ENCODE results near the gene RBM33.

RBM33 gene

DNA sequence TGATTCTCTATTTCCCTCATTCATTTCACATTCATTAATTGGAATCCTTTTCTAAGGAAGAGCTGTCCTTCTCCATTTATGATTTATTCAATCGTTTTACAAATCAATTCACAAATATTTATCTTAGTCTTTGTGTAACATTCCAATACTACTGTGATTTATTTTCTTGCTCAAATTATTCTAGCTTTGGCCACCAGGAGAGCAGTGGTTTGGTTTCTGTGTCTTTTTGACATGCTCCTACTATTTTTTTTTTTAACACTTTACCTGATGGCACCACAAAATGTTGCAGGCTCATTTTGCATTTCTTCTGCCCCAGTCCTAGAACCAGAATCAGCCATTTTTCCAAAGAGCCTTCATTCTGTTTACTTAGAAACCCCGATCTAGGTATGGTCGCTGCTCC, 13.3 kb upstream of the RBM33 start:
- no peak for DNase-seq

DNA sequence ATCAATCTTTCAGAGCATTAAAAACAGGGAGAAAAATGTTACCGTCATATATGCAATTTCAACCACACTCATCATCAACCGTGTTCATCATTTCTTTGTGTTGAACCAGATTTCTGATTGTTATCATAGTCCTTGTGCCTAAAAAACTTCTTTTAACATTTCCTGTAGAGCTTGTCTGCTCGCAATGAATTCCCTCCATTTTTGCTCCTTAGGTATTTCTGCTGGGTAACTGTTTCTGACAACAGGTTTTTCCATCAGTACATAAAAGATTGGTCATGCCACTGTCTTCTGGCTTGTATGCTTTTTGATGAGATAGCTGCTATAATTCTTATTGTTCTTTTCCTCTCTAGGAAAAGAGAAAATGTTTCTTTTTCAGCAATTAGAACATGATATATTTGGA, 8.6 kb upstream of the RBM33 start:
- DNase-seq = no peak

DNA sequence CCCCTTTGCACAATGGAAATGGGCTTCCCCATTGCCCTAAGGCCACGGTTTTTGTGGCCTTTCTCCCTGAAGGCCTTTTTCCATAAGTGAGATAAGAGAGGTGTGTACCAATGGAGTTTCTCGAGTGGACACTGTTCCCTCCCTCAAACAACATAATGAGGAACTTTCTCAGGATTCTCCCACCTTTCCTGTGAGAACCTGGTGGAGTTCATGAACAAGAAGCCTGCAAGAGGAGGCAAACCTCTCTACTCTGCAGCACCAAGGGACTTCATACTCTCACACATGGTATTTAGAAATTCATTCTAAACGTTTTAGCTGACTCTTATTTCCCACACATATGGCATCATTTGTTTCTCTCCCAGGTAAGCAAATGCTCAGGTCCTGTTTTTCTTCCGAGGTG, 7.3 kb upstream of the RBM33 start:
- DNase-seq = no peak

DNA sequence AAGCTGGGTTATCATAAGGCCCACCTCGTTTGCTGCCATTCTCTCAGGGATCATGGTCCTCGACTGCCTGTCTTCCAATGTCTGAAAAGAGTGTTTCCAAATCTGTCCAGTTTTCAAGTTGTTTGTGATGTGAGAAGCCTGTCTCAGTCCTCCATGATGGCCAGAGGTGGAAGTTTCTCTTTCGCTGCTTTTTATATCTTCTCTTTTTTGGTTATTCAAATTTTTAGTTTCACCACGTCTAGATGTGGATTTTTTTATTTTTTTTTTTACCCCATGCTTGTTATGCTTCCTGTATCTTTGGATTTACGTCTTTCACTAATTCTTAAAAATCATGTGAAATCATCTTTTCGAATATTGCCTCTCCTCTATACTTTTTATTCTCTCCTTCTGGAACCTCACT, 6.1 kb upstream of the RBM33 start:
- no peak for DNase-seq

DNA sequence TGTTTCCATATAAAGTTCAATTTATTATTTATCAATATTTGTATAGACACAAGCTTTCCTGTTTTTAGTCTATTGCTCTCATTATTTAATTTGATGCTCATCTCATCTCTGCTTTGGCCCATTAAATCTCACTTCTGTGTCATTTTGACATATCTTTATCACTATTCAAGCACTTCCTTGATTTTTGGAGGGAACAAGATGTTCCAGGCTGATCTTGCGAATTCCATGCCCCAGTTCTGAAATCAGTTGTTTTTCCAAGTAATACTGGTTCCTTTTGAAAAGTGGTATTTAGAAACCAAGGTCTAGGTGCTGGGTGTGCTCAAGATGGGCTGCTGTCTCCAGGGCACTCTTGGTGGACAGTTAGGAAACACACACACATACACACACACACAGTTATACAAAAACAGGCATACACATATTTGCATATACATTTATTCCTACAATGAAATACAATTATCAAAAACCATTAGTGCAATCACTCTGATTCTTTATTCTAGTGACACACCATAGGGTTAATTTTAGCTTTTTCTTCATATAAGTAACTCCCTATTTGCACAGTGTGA, 4.4 kb upstream of the RBM33 start:
- DNase-seq = no peak

DNA sequence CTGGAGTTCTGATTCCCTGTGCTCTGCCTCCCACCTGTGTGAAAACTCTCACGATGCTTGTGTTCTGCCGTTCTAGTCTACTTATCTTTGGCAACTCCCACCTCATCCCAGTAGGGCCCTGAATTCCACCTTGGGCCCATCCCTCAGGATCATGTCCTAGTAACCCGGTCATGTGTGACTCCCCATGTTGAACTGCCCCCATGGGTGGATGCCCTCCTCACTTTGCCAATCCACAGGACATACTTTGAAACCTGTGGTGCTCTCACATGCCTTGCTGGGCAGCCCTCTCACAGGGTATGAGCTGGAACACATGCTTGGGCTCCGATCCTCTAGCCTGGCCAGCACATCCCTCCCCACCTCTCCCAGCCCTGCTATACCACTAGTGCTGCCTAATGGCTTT, 3.8 kb upstream of the RBM33 start:
- no peak for DNase-seq

DNA sequence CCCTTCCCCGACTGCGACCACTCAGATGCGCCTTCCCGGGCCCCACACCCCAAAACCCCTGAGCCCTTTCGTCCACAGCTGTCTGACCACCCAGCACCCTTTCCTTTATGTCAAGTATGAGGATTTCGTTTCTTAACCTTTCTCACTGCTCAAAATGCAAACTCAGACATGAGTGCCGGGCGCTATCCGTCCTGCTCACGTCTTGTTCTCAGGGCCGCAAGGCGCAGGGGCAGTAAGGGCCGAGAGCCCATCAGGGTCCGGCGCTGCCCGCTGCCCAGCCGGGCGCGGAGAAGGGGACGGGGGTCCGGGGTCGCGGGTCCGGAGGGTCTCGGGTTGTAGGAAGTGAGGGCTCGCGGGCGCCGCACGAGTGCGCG, 670 bp upstream of the RBM33 start:
- DNase-seq = no peak

DNA sequence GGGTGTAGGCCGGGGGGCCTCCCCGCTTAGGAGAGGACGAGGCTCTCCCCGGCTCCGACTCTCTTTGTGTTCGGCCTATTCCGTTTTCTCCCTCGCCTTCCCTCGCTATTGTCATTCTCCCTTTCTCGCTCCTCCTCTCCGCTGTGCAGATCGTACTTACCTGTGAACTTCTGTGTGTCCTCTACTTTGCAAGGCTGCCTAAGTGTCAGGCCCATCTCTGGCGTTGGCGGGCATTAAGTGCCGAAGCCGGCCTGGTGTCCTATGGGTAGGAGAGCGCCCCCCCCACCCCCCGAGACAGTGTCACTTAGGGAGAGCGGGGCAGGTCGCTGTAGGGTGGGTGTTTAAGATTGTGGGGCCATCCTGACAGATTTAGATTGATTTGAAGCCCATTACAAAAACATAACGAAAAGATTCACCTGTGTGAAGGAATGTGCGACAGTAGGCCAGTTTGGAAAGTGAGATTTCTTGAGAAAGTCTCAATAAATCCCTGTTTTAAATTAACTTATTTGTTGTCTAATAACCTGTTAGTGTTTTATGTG, 579 bp downstream of the RBM33 start:
- peak; percentile 12 to 28 for DNase-seq

DNA sequence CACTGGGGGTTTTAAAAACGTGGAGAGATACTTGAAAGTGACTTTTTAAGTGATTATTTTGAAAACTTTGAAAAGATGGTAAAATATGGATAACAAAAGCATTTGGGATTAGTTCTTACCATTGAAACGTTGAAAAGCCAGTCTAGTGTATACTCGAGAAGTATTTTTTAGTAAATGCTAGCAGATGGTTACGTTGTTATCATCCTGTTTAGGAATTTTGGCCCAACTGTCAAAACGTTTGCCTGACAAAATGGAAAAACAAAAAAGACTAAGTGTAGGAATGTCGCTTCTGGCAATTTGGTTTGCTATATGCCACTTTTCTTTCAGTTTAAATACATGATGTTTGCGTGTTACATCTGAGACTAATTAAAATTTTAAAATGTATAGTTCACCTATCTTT, 1.2 kb downstream of the RBM33 start:
- no peak for DNase-seq

DNA sequence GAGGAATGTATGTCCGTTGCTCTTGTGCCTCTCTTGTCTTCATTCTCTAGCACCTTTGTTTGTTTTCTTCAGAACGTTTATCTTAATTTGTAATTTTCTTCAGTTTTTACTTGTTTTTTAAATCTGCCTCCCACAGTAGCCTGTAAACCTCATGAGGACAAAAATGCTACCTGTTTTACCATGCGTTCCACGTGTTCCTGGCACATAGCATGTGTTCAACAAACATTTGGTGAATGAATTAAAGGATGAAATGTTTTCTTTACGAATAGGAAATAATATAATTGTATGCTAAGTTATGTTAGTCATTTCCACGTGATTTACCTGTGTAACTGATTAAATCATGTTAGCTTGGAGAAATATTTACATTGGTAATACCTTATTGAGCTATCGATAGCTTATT, 2.2 kb downstream of the RBM33 start:
- no peak for DNase-seq

DNA sequence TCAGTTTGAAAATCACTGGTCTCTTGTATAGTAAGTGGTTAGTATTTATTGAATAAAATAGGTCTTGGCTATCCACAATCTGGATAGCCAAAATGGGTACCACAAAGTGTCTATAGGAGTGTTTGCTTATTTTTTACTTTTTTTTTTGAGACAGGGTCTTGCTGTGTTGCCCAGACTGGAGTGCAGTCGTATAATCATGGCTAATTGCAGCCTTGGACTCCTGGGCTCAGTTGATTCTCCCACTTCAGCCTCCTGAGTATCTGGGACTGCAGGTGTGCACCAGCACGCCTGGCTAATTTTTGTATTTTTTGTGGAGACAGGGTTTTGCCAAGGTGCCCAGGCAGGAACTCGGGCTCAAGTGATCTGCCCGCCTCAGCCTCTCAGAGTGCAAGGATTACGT, 2.8 kb downstream of the RBM33 start:
- no peak for DNase-seq

DNA sequence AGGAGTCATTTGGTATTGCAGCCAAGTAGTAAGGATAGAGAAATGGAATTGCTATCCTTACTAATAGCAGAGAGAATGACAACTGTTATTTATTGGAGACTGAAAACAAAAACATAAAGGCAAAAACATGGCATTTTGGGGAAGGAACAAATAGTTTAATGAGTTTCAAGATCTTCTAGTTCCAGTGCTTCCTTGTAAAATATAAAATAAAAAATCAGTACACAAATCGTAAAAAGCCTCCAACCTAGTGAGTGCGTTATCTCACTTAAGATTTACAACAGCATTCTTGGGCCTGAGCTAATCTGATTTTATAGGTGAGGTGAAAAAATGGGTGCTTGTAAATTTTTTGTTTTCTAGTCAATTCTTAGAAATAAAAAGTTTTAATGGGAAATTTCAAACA, 3.3 kb downstream of the RBM33 start:
- no peak for DNase-seq

DNA sequence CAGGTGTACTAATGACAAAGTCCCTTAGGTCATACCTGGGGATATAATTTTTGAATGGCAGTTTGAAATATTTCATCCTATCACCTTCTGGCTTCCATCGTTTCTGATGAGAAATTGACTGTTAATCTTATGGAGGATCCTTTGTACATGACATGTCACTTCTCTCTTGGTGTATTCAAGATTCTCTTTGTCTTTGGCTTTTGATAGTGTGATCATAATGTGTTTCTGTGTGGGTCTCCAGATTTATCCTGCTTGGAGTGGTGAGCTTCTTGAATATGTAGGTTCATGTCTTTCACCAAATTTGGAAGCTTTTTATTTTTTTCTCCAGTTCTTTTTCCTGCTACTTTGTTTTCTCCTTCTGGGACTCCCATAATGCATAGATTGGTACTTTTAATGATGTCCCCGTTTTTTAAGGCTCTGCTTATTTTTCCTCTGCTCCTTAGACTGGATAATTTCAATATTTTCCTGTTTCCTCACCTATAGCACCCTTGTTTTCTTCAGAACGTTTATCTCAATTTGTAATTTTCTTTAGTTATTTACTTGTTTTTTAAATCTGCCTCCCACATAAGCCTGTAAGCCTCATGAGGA, 4.4 kb downstream of the RBM33 start:
- no peak for DNase-seq

DNA sequence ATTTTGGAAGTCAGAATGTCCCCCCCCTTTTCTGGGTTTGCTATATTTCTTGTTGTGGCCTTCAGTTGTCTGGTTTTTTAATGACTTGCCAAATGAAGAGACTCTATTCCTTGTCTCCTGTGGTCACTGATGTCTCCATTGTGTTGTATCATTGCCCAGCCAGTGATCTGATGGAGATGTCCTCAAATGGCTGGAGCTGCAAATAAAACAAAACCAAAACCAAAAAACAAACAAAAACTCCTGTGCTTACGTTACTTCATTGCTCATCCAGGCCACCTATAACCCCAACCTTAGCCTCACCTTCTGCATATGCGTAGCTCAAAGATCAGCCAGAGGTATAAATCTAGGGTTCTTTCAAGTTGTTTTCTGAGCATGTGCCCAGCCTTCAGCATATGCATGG, 5.1 kb downstream of the RBM33 start:
- DNase-seq = no peak

DNA sequence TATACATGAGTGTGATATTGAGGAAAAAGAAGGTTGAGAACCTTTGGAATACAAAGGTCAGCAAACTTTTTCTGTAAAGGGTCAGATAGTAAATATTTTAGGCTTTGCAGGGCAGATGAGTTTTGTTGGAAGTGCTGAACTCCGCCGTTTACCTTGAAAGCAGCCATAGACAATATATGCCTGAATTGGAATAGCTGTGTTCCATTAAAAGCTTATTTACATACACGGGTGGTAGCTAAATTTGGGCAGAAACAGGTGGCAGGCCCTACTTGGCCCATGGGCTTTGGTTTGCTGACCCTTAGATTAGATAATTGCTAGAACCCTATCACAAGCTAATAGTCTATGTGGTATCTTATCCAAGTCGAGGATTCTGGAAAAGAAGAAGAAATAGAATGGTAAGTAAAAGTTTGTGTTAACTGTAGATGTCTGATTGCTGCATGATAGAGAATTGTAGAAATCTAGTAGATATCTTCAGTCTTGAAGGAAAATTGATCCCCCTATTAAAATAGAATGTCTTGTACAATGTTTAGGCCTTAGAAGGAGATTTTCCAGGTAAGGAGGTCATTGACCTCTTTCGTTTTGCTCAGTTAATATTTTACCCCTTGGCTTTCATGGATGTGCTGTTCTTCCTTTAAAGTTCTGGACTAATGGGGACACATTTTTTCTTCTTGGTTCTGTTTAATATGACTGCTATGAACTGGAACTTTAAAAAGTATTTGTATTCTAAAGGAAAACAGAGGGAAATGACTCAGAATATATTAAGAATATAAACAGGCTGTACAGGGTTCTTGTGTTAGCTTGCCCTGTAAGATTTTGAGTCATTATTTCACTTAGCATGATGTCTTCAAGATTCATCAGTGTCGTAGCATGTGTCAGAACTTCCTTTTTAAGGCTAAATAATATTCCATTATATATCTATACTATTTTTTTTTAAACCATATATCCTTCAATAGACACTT, 8.0 kb downstream of the RBM33 start:
- no peak for DNase-seq

DNA sequence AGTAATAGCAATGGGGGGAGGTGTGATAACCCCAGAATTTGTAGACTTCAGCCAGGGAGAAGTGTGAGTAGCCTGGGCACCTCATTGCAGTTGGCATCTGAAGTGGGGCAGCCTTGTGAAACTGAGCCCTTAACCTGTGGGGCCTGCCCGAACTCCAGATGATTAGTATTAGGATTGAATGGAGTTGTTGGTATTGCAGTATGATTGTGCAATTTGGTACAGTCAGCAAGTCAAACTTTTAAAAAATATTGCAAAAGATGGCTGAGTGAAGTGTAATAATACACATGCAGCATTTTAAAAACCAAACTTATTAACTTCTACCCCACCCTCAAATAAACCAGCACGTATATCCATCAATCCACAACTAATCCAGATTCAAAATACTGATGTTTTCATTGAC, 9.3 kb downstream of the RBM33 start:
- DNase-seq = no peak

DNA sequence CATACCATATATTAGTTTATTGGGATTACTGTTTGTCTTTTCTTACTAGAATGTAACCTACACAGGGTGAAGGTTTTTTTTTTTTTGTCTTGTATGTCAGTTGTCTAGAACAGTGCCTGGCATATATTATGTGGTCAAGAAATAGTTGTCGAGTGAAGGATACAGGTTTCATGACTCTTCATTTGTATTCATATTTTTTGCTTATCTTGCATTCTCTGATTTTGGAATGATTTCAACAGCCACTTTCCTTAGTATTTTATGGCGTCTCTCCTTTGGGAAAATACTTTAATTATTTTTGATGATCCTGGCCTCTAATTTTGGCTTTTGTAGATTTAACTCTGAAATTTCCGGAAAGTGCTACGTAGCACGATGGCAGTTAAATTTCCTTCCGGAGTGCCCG, 12.4 kb downstream of the RBM33 start:
- no peak for DNase-seq

DNA sequence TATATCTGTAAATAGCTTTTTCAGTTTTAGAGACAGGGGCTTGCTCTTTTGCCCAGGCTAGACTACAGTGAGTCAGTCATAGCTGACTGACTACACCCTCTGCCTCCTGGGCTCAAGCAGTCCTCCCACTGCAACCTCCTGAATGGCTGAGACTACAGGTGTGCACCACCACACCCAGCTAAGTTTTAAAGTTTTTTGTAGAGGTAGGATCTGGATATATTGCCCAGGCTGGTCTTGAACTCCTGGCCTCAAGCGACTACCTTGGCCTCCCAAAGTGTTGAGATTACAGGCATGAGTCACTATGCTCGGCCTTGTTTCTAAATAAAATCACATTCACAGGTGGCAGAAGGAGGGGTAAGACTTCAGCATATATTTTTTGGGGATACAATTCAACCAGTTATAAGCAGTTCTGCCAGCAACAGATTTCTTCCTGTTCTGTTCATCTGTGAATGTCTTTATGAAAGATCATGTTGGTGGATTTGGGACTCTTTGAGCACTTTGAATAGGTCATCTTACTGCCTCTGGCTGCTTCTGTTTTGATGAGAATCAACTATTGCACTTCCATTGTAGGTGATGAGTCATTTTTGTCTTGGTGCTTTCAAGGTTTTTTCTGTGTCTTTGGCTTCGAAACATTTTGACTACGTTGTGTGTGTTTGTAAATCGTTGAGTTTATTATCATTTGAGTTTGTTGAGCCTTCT, 15.7 kb downstream of the RBM33 start:
- DNase-seq = no peak

DNA sequence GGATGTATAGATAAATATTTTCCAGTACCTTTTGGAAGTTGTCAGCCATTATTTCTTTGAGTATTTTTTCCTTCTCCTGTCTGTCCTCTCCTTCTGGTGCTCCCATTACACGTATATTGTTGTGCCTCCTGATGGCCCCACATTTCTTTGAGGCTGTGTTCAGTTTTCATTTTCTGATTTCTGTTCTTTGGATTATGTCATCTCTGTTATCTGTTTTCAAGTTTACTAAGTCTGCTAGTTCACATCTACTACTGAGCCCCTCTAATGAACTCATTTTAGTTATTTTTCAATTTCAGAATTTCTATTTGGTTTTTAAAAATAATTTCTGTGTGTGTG, 16.3 kb downstream of the RBM33 start:
- no peak for DNase-seq

DNA sequence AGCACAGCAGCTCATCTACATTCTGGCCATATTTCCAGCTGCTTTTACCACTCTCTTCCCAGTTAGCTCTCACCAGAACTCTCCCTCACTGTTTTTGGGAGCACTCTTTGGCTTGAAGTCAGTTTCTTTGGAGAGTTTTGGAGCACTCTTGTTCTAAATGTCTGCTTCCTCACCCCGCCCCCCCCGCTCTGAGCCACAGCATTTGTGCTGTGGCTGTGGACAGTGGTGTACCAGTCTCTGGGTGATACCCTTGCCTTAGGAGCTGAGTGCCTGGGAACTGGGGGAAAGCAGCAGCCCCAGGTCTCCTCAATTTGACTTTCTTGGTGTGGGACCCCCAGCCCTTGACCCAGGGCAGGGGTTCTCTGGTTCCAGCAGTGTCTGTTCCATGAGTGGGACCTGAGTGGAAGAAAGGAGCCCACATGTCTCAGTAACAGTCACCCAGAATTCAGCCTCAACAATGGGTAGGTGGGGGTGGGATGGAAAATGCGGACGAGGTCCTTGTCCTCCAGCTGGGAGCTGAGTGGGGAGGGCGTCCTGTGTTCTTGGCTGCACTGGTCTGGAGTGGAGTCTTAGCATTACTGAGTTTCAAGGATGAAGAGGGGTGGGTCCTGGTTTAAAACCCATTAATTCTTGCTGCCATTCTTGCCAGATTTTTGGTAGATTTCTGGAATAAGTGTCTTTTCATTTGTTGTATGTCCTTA, 18.0 kb downstream of the RBM33 start:
- DNase-seq = no peak

DNA sequence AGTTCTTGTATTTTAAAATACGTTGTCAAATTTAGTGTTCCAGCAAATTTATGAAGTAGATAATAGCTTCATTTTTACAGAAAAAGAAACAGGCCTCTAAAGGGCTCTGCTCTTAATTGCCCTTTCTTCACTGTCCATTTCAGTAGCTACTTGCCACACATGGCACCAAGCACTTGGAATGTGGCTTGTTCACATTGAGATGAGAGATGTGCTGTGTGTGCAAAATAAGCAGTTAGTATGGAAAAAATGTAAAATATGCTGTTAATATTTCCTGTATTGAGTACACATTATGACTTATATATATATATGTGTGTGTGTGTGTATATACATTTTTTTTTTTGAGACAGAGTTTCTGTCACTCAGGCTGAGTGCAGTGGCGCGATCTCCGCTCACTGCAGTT, 19.5 kb downstream of the RBM33 start:
- no peak for DNase-seq

DNA sequence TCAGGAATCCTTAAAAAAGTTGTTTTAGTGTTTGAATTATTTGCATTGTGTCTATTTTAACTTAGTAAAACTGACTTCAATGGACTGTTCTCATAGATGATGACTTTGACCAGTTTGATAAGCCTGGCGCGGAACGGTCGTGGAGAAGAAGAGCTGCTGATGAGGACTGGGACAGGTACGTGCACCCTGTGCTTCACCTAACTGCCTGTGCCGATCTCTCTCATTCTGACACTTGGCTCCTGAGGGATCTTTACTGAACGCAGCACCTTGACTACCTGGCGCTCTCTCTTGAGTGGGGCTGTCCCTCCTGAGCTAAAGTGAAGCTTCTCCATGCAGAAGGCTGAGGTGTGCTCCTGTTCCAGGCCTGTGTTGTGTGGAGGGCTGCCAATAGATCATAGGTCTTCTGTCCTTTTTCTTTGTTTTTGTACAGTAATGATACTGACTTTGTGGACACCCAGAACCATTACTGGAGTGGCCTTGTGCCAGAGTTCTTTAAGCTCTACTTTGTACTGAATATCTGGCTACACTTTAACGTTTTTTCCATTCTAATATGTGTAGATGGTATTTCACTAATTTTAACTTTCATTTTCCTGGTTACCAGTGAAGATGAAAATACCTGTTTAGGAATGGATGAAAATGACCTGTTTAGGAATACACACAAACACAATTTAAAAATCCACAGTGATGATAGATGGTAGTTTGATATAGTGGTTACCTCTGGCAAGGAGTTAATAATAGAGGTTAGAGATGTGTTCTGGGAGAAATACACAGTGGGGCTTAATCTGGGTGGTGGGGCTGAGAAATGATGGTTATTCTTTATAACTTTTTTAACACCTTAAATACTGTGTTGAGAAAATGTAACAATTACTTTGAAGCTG, 20.9 kb downstream of the RBM33 start:
- no peak for DNase-seq

All from NCI-H524 (cell line).